GM20000 (cell line): ENCODE measurements around the gene ENO4.

Experiments
- DNase-seq: peaks from one replicate; pipeline ENCODE4 v3.0.0; 2012; ENCODE audit warnings: low spot score
- TF ChIP-seq, protein P1 (sequence below): IDR thresholded peaks from 2 replicates; pipeline ENCODE4 v1.5.1; 2012; ENCODE audit warnings: mild to moderate bottlenecking, control low read depth; ENCODE audit errors: extremely low read depth, missing control alignments

Gene ENO4

GRCh38 chr10:116808706-116809105 lies 40.6 kb upstream of the ENO4 start:
- TF ChIP-seq, protein P1, sequence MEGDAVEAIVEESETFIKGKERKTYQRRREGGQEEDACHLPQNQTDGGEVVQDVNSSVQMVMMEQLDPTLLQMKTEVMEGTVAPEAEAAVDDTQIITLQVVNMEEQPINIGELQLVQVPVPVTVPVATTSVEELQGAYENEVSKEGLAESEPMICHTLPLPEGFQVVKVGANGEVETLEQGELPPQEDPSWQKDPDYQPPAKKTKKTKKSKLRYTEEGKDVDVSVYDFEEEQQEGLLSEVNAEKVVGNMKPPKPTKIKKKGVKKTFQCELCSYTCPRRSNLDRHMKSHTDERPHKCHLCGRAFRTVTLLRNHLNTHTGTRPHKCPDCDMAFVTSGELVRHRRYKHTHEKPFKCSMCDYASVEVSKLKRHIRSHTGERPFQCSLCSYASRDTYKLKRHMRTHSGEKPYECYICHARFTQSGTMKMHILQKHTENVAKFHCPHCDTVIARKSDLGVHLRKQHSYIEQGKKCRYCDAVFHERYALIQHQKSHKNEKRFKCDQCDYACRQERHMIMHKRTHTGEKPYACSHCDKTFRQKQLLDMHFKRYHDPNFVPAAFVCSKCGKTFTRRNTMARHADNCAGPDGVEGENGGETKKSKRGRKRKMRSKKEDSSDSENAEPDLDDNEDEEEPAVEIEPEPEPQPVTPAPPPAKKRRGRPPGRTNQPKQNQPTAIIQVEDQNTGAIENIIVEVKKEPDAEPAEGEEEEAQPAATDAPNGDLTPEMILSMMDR: no peak
- no peak for DNase-seq

GRCh38 chr10:116809483-116810119 lies 39.7 kb upstream of the ENO4 start:
- no peak for DNase-seq
- TF ChIP-seq, protein P1: no peak

GRCh38 chr10:116810120-116810500 lies 39.2 kb upstream of the ENO4 start:
- DNase-seq: no peak
- TF ChIP-seq, protein P1: no peak

DNA sequence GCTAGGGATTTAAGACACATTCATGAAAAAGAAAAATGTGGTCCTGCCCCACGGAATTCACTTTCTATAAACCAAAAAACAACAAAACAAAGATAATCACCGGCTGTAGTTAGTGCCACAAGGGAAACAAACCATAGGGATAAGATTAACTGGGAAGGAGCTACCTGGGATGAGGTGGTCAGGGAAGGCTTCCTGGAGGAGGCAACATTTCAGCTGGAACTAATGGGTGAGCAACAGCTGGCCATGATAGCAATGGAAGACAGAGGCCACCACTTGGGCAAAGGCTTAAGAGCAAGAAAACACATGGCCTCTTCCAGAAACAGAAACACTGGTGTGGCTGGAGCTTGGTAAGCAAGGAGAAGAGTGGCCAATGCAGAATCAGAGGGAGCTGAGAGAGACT lies 38.4 kb upstream of the ENO4 start:
- TF ChIP-seq, protein P1: no peak

GRCh38 chr10:116811691-116812090 lies 37.6 kb upstream of the ENO4 start:
- TF ChIP-seq, protein P1: no peak
- no peak for DNase-seq

More for the DNA sequence above, 38.4 kb upstream of the ENO4 start:
- DNase-seq: no peak

- TF ChIP-seq, protein P1: no peak
- DNase-seq: no peak
These were observed 33.5 kb upstream of the ENO4 start for GRCh38 chr10:116815641-116816415.

- DNase-seq: no peak
- TF ChIP-seq, protein P1: no peak
These were observed 32.1 kb upstream of the ENO4 start for GRCh38 chr10:116817178-116817577.
